Left lung (tissue), 10 donors: ENCODE results near the gene MAEL. TPM values are rescaled to one million over a fixed set of nuclear protein-coding genes. Genes with fewer than 3 reads are reported as not detected.

Experiments used
- ATAC-seq: fragments of 200-7000 bp; cut with Tn5 transposase; one replicate; pipeline ENCODE4 v1.9.1; 2020; ENCODE audit warnings: moderate library complexity
- DNase-seq, 4 donors: peaks; one replicate each; pipeline ENCODE4 v3.0.0-alpha.2; 2013 to 2020
- H3K27ac ChIP-seq, 2 donors: fragments of 200-600 bp; sonication (generic) in 1 of 2; one replicate each; pipeline versions ENCODE4 v1.5.0 to v1.8.0; 2020 to 2021
- H3K27me3 ChIP-seq, 2 donors: fragments of 200-600 bp; sonication (generic) in 1 of 2; one replicate each; pipeline versions ENCODE4 v1.5.0 to v1.8.0; 2020 to 2021
- H3K36me3 ChIP-seq, 2 donors: fragments of 200-600 bp; sonication (generic) in 1 of 2; one replicate each; pipeline versions ENCODE4 v1.5.0 to v1.8.0; 2020 to 2021
- H3K4me1 ChIP-seq, 2 donors: fragments of 200-600 bp; one replicate each; pipeline ENCODE4 v1.8.0; 2021
- H3K4me3 ChIP-seq, 2 donors: fragments of 200-600 bp; sonication (generic) in 1 of 2; one replicate each; pipeline versions ENCODE4 v1.5.0 to v1.8.0; 2020 to 2021; ENCODE audit warnings: mild to moderate bottlenecking in 1 of 2
- H3K9me3 ChIP-seq, 2 donors: fragments of 200-600 bp; sonication (generic) in 1 of 2; one replicate each; pipeline versions ENCODE4 v1.5.0 to v1.8.0; 2020 to 2021
- intact Hi-C, 2 donors: fragments of 100-400 bp; cut with DNase I; formaldehyde crosslinking; loops; one replicate each; pipeline versions ENCODE4 v1.11.2 to v1.14.2; 2022
- polyA plus RNA-seq, 6 donors: library from polyadenylated mRNA; unstranded; fragments of 120-200 nt; gene quantifications; one replicate each; pipeline ENCODE4 v1.2.1, GENCODE V29; 2013; ENCODE audit not compliant: insufficient read length in 6 of 6
- total RNA-seq, 2 donors: library from RNA; stranded (reverse); fragmentation: NEBNext Ultra II Directional; extraction: Animal tissue kit (Norgen Biotek cat#: 25700); gene quantifications; one replicate each; pipeline ENCODE4 v1.2.1, GENCODE V29; 2021
- TF ChIP-seq, protein P1 (sequence below), 2 donors: fragments of 200-600 bp; sonication (generic) in 1 of 2; IDR thresholded peaks; one replicate each; pipeline versions ENCODE4 v1.5.0 to v1.8.0; 2021; ENCODE audit warnings: antibody characterized with exemption in 2 of 2
- donor health status: DM: no; HTN: yes; CAD: no.
- donor health status: DM: no; HTN: no; CAD: no.

Gene MAEL
- total and polyA plus RNA-seq, 8 donors, result 0.11 to 0.47 (median 0.25) TPM; not detected in 3

DNA sequence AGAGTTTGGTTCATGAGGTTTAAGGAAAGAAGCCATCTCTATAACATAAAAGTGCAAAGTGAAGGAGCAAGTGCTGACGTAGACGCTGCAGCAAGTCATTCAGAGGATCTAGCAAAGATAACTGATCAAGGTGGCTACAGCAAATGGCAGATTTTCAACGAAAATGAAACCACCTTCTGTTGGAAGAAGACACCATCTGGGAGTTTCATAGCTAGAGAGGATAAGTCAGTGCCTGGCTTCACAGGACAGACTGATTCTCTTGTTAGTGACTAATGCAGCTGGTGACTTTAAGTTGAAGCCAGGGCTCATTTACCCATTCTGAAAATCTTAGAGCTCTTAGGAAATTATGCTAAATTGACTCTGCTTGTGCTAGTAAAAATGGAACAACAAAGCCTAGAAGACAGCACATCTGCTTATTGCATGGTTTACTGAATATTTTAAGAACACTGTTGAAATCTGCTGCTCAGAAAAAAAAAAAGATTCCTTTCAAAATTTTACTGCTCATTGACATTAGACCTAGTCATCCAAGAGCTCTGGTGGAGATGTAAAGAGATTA lies 10.5 kb downstream of the MAEL start:
- intact Hi-C loops, result no loop called here
- H3K27ac ChIP-seq, result no peak overlapping the region
- peaks cover 0 to 3% of the 10 kb centered on the region in 2 donors for H3K27me3 ChIP-seq
- TF ChIP-seq, protein P1, sequence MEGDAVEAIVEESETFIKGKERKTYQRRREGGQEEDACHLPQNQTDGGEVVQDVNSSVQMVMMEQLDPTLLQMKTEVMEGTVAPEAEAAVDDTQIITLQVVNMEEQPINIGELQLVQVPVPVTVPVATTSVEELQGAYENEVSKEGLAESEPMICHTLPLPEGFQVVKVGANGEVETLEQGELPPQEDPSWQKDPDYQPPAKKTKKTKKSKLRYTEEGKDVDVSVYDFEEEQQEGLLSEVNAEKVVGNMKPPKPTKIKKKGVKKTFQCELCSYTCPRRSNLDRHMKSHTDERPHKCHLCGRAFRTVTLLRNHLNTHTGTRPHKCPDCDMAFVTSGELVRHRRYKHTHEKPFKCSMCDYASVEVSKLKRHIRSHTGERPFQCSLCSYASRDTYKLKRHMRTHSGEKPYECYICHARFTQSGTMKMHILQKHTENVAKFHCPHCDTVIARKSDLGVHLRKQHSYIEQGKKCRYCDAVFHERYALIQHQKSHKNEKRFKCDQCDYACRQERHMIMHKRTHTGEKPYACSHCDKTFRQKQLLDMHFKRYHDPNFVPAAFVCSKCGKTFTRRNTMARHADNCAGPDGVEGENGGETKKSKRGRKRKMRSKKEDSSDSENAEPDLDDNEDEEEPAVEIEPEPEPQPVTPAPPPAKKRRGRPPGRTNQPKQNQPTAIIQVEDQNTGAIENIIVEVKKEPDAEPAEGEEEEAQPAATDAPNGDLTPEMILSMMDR (IDR thresholded peaks at IDR 0.05), result no peak
- no peak for ATAC-seq
- H3K9me3 ChIP-seq, result peaks cover 0 to 12% of the 10 kb centered on the region in 2 donors
- no peak overlapping the region for H3K4me3 ChIP-seq
- H3K36me3 ChIP-seq, result no peaks in the 10 kb centered on the region
- H3K4me1 ChIP-seq, result no peaks in the 10 kb centered on the region
- no peak for DNase-seq

- no peaks in the 10 kb centered on the region for H3K4me1 ChIP-seq
- H3K4me3 ChIP-seq, result no peak overlapping the region
- H3K27me3 ChIP-seq, result no peaks in the 10 kb centered on the region
- no peak overlapping the region for H3K27ac ChIP-seq
- H3K9me3 ChIP-seq, result peaks cover 0 to 12% of the 10 kb centered on the region in 2 donors
- ATAC-seq, result no peak
- no peaks in the 10 kb centered on the region for H3K36me3 ChIP-seq
- DNase-seq, result no peak
- intact Hi-C loops, result no loop called here
- TF ChIP-seq, protein P1 (IDR thresholded peaks at IDR 0.05), result no peak
Observed at GRCh38 chr1:167000546-167000945, 11.5 kb downstream of the MAEL start.

GRCh38 chr1:167002354-167002753 lies 13.3 kb downstream of the MAEL start:
- Histone ChIP-seq H3K36me3 (no peaks in the 10 kb centered on the region), H3K9me3 (peaks cover 0 to 12% of the 10 kb centered on the region in 2 donors), H3K27me3 (no peaks in the 10 kb centered on the region), H3K27ac (no peak overlapping the region), H3K4me1 (no peaks in the 10 kb centered on the region), H3K4me3 (no peak overlapping the region)
- intact Hi-C loops, result no loop called here
- no peak for DNase-seq
- ATAC-seq, result no peak
- TF ChIP-seq, protein P1 (IDR thresholded peaks at IDR 0.05), result no peak

GRCh38 chr1:167003711-167004110 lies 14.6 kb downstream of the MAEL start:
- Histone ChIP-seq H3K4me3 (no peak overlapping the region), H3K36me3 (no peaks in the 10 kb centered on the region), H3K27ac (no peak overlapping the region), H3K27me3 (no peaks in the 10 kb centered on the region), H3K4me1 (no peaks in the 10 kb centered on the region), H3K9me3 (peaks cover 0 to 12% of the 10 kb centered on the region in 2 donors)
- TF ChIP-seq, protein P1 (IDR thresholded peaks at IDR 0.05), result no peak
- DNase-seq (no peak), ATAC-seq (no peak)
- intact Hi-C loops, result no loop called here

DNA sequence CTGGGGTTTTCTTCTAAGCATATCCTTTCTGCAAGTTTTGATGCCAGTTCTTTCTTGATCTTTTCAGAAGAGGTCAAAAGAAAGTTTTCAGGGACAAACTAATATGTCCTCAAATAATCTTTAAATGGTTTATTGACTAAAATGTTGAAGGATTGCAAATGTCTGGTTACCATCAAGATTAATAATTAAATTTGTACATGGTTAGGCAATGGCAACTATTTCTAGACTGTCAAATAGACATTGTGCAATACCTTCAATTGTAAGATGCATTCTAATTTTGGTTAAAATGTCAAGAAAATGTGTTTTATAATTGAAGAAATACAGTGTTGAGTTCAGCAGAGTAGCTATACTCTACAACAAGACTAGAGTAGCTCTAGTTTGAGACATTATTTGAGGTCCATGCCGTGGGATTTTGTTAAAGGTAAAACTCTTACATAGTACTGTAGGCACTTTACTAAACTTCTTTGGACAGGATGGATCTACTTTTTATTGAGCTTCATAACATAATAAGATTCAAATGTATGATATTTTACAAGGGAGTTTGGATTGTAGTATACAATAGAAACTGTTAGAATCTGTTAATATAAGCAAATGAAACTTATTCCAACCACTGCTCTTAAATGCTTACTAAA lies 22.6 kb downstream of the MAEL start:
- Histone ChIP-seq H3K9me3 (no peaks in the 10 kb centered on the region), H3K27me3 (no peaks in the 10 kb centered on the region), H3K27ac (no peak overlapping the region), H3K36me3 (no peaks in the 10 kb centered on the region), H3K4me3 (no peak overlapping the region), H3K4me1 (no peaks in the 10 kb centered on the region)
- TF ChIP-seq, protein P1 (IDR thresholded peaks at IDR 0.05), result no peak
- ATAC-seq (no peak), DNase-seq (no peak)
- intact Hi-C loops, result no loop called here
